Ovary (tissue), 3 donors: ENCODE data around the gene SP6.

Source experiments
- POLR2A ChIP-seq: fragments of 450-650 bp; IDR thresholded peaks from one replicate; pipeline ENCODE4 v1.6.1; 2017; ENCODE audit warnings: antibody characterized with exemption, mild to moderate bottlenecking, moderate library complexity
- TF ChIP-seq, protein P1 (sequence below), 3 donors: fragments of 450-650 bp in 2 of 3; fragments of 200-600 bp in 1 of 3; IDR thresholded peaks; one replicate each; pipeline versions ENCODE4 v1.5.1 to v1.8.0; 2016 to 2022; ENCODE audit warnings: antibody characterized with exemption in 3 of 3, mild to moderate bottlenecking in 1 of 3
- donor health status: DM: no; HTN: no; CAD: no.

DNA sequence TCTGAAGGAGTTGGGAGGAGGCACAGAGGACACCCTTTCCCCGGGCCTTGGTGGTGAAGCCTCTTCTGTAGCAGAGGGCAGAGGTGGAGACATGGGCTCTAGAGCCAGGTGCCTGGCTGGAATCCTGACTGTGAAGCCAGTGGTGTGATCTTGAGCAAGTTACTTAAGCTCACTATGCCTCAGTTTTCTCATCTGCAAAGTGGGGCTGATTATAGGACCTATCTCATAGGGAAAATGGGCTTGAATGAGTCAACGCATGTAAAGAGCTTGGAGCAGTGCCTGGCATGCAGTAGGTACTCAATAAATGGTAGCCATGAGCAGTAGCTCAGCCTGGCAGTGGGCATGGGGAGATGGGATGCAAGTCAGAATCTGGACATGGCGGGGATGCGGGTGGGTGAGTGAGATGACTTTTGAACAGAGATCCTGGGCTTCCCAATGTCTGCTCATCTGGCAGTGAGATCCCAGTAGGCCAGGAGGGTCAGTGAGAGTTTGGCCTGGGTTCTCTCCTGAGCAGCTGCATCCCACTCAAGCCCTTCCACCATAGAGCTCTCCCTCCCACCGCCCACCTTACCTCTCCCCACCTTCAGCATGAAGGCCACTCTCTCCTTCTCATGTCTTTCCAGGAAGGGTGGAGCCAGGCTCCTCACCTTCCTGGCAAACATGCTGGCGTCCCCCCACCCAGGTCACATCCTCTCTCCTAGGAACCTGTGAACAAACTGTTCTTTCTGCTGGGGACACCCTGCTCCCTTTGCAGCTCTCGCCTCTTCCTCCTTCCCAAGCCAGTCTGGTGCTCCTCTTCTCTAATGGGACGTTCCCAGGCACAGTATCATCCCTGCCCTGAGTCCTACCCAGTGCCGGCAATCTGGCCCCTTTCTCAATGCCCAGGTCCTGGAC is 32.0 kb upstream of the SP6 start:
- TF ChIP-seq POLR2A: no peak
- TF ChIP-seq, protein P1, sequence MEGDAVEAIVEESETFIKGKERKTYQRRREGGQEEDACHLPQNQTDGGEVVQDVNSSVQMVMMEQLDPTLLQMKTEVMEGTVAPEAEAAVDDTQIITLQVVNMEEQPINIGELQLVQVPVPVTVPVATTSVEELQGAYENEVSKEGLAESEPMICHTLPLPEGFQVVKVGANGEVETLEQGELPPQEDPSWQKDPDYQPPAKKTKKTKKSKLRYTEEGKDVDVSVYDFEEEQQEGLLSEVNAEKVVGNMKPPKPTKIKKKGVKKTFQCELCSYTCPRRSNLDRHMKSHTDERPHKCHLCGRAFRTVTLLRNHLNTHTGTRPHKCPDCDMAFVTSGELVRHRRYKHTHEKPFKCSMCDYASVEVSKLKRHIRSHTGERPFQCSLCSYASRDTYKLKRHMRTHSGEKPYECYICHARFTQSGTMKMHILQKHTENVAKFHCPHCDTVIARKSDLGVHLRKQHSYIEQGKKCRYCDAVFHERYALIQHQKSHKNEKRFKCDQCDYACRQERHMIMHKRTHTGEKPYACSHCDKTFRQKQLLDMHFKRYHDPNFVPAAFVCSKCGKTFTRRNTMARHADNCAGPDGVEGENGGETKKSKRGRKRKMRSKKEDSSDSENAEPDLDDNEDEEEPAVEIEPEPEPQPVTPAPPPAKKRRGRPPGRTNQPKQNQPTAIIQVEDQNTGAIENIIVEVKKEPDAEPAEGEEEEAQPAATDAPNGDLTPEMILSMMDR (IDR thresholded peaks at IDR 0.05): no peak
